ENCODE data around the gene ATG9A.
"Not testable (repeated sequence)": the region's sequence is repeated elsewhere in the genome, so short reads cannot be mapped to it uniquely, and the experiment has no call there.

ATG9A gene

GRCh38 chr2:219266232-219266631 lies 36.8 kb upstream of the ATG9A start:
- TF ChIP-seq EZH2phosphoT487 (IDR thresholded peaks at IDR 0.05; ENCODE audit: borderline replicate concordance) (no peak), CTCF (conservative IDR thresholded peaks at IDR 0.05; ENCODE audit: low read length) (no peak)
- H3K36me3 ChIP-seq (ENCODE audit: insufficient read depth, low read length), result no peaks in the 10 kb centered on the region
- no peaks in the 10 kb centered on the region for H3F3A ChIP-seq (ENCODE audit: low read depth)
- no peaks in the 10 kb centered on the region for H4K20me1 ChIP-seq (ENCODE audit: insufficient read depth, low read length, poor library complexity, severe bottlenecking)
- H3K27me3 ChIP-seq (ENCODE audit: insufficient read depth, low read length, poor library complexity, severe bottlenecking), result no peaks in the 10 kb centered on the region
- H3K9me3 ChIP-seq (ENCODE audit: insufficient read depth, low read depth, low read length), result no peaks in the 10 kb centered on the region
- no peak overlapping the region for H3K4me2 ChIP-seq (ENCODE audit: low read depth, low read length, poor library complexity, severe bottlenecking)
- no peak overlapping the region for H3K9ac ChIP-seq (ENCODE audit: low read depth, low read length, poor library complexity, severe bottlenecking)
- H3K79me2 ChIP-seq (ENCODE audit: insufficient read depth, low read length), result no peaks in the 10 kb centered on the region
- no peak overlapping the region for H3K4me3 ChIP-seq (ENCODE audit: low read length, poor library complexity, severe bottlenecking)
- H2AFZ ChIP-seq (ENCODE audit: low read length), result no peak overlapping the region
- no peaks in the 10 kb centered on the region for H3K9me2 ChIP-seq (replicated peaks; ENCODE audit: low read depth, low read length)
- H3K4me1 ChIP-seq (ENCODE audit: insufficient read depth, low read length, poor library complexity, severe bottlenecking), result peaks cover 1% of the 10 kb centered on the region

GRCh38 chr2:219261024-219261855 lies 31.8 kb upstream of the ATG9A start:
- no peak overlapping the region for H2AFZ ChIP-seq (ENCODE audit: low read length)
- no peaks in the 10 kb centered on the region for H3K9me2 ChIP-seq (replicated peaks; ENCODE audit: low read depth, low read length)
- H3K9ac ChIP-seq (ENCODE audit: low read depth, low read length, poor library complexity, severe bottlenecking), result no peak overlapping the region
- no peak for TF ChIP-seq CTCF (conservative IDR thresholded peaks at IDR 0.05; ENCODE audit: low read length)
- TF ChIP-seq EZH2phosphoT487 (IDR thresholded peaks at IDR 0.05; ENCODE audit: borderline replicate concordance), result no peak
- H3K4me1 ChIP-seq (ENCODE audit: insufficient read depth, low read length, poor library complexity, severe bottlenecking), result peaks cover 4% of the 10 kb centered on the region
- H3K4me3 ChIP-seq (ENCODE audit: low read length, poor library complexity, severe bottlenecking), result no peak overlapping the region
- H3K27me3 ChIP-seq (ENCODE audit: insufficient read depth, low read length, poor library complexity, severe bottlenecking), result no peaks in the 10 kb centered on the region
- H3K9me3 ChIP-seq (ENCODE audit: insufficient read depth, low read depth, low read length), result no peaks in the 10 kb centered on the region
- no peaks in the 10 kb centered on the region for H3K36me3 ChIP-seq (ENCODE audit: insufficient read depth, low read length)
- H3F3A ChIP-seq (ENCODE audit: low read depth), result no peaks in the 10 kb centered on the region
- H3K79me2 ChIP-seq (ENCODE audit: insufficient read depth, low read length), result no peaks in the 10 kb centered on the region
- no peaks in the 10 kb centered on the region for H4K20me1 ChIP-seq (ENCODE audit: insufficient read depth, low read length, poor library complexity, severe bottlenecking)
- H3K4me2 ChIP-seq (ENCODE audit: low read depth, low read length, poor library complexity, severe bottlenecking), result no peak overlapping the region

- H3K4me3 ChIP-seq (ENCODE audit: low read length, poor library complexity, severe bottlenecking); H3K36me3 ChIP-seq (ENCODE audit: insufficient read depth, low read length); H4K20me1 ChIP-seq (ENCODE audit: insufficient read depth, low read length, poor library complexity, severe bottlenecking); H3K9me2 ChIP-seq (replicated peaks; ENCODE audit: low read depth, low read length); H3K9me3 ChIP-seq (ENCODE audit: insufficient read depth, low read depth, low read length); H3F3A ChIP-seq (ENCODE audit: low read depth); H2AFZ ChIP-seq (ENCODE audit: low read length); H3K9ac ChIP-seq (ENCODE audit: low read depth, low read length, poor library complexity, severe bottlenecking); H3K4me2 ChIP-seq (ENCODE audit: low read depth, low read length, poor library complexity, severe bottlenecking); H3K79me2 ChIP-seq (ENCODE audit: insufficient read depth, low read length): not testable (repeated sequence)
- peaks cover 22% of the 10 kb centered on the region for H3K27me3 ChIP-seq (ENCODE audit: insufficient read depth, low read length, poor library complexity, severe bottlenecking)
- H3K4me1 ChIP-seq (ENCODE audit: insufficient read depth, low read length, poor library complexity, severe bottlenecking), result peaks cover 11% of the 10 kb centered on the region
These were observed 29.5 kb upstream of the ATG9A start for GRCh38 chr2:219258942-219259341.
